ENCODE results near the gene LONP1. TPM values are rescaled to one million over a fixed set of nuclear protein-coding genes. Genes with fewer than 3 reads are reported as not detected.

Gene LONP1
- total RNA-seq, 4 donors from 2014 or later, result 39.9 to 134 (median 44.1) TPM

GRCh38 chr19:5678071-5678718, 41.8 kb downstream of the LONP1 start:
- H3K4me3 ChIP-seq, result no peak overlapping the region
- no peaks in the 10 kb centered on the region for H3K9me3 ChIP-seq
- DNase-seq, result no peak
- H3K4me1 ChIP-seq, result peaks cover 0 to 3% of the 10 kb centered on the region in 2 donors
- H3K27ac ChIP-seq, result no peak overlapping the region
- H3K27me3 ChIP-seq, result no peaks in the 10 kb centered on the region
- H3K36me3 ChIP-seq, result no peaks in the 10 kb centered on the region
- intact Hi-C loops (cut with DNase I; ENCODE audit: low total_unique reads), result loop anchor here (10.0 kb wide), 1 partner anchor 53 kb away; the partner anchor contains the start of genes SAFB and SAFB2
- TF ChIP-seq POLR2A (IDR thresholded peaks at IDR 0.05), result no peak
- TF ChIP-seq, protein P1, sequence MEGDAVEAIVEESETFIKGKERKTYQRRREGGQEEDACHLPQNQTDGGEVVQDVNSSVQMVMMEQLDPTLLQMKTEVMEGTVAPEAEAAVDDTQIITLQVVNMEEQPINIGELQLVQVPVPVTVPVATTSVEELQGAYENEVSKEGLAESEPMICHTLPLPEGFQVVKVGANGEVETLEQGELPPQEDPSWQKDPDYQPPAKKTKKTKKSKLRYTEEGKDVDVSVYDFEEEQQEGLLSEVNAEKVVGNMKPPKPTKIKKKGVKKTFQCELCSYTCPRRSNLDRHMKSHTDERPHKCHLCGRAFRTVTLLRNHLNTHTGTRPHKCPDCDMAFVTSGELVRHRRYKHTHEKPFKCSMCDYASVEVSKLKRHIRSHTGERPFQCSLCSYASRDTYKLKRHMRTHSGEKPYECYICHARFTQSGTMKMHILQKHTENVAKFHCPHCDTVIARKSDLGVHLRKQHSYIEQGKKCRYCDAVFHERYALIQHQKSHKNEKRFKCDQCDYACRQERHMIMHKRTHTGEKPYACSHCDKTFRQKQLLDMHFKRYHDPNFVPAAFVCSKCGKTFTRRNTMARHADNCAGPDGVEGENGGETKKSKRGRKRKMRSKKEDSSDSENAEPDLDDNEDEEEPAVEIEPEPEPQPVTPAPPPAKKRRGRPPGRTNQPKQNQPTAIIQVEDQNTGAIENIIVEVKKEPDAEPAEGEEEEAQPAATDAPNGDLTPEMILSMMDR (IDR thresholded peaks at IDR 0.05), result no peak

DNA sequence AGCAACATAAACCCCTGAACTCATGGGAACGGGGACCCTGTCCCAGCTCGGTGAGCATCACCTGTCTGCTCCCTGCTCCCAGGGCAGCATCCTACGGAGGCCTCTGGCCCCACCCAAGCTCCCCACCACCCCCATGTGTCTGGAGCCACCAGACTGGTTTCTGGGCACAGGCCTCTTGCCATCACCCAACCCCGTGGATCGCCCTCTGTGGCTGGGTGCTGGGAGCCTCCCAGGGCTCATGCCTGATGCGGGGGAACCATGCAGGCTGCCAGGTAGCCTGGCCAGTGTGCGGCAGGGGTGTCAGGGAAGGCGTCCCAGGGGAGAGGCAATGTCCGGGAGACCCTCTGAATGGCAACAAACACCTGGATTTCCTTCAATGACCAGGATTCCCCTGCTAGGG, 42.4 kb downstream of the LONP1 start:
- Histone ChIP-seq H3K27ac (no peak overlapping the region), H3K4me1 (peaks cover 0 to 3% of the 10 kb centered on the region in 2 donors), H3K36me3 (no peaks in the 10 kb centered on the region), H3K27me3 (no peaks in the 10 kb centered on the region), H3K4me3 (no peak overlapping the region), H3K9me3 (no peaks in the 10 kb centered on the region)
- DNase-seq, result no peak
- intact Hi-C loops (cut with DNase I; ENCODE audit: low total_unique reads), result loop anchor here (10.0 kb wide), 1 partner anchor 53 kb away; the partner anchor contains the start of genes SAFB and SAFB2
- TF ChIP-seq, protein P1 (IDR thresholded peaks at IDR 0.05), result no peak
- TF ChIP-seq POLR2A (IDR thresholded peaks at IDR 0.05), result no peak

- Histone ChIP-seq H3K36me3 (no peaks in the 10 kb centered on the region), H3K4me3 (no peak overlapping the region), H3K27ac (no peak overlapping the region), H3K27me3 (no peaks in the 10 kb centered on the region), H3K4me1 (peaks cover 0 to 3% of the 10 kb centered on the region in 2 donors), H3K9me3 (no peaks in the 10 kb centered on the region)
- intact Hi-C loops (cut with DNase I; ENCODE audit: low total_unique reads), result loop anchor here (10.0 kb wide), 1 partner anchor 52 kb away; the partner anchor contains the start of genes SAFB and SAFB2
- DNase-seq, result no peak
- TF ChIP-seq, protein P1 (IDR thresholded peaks at IDR 0.05), result no peak
- no peak for TF ChIP-seq POLR2A (IDR thresholded peaks at IDR 0.05)
Observed at GRCh38 chr19:5677136-5677535, 42.8 kb downstream of the LONP1 start.

DNA sequence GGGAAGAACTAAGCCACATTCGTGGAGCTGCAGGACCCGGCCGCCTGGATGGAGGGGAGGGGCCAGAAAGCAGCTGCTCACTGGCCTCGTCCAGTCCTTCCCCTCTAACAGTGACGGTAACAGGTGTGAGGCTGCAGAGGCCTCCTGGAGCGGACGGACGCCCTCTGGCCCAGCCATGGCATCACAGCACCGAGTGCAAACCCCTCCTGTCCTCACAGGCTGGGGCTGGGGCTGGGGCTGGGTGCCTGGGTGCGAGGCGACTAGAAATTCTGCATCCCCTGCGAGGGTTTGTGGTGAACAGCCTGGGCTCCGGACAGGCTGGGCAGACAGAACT, 43.2 kb downstream of the LONP1 start:
- TF ChIP-seq, protein P1 (IDR thresholded peaks at IDR 0.05), result no peak
- no peak for TF ChIP-seq POLR2A (IDR thresholded peaks at IDR 0.05)
- H3K4me3 ChIP-seq, result no peak overlapping the region
- H3K9me3 ChIP-seq, result no peaks in the 10 kb centered on the region
- H3K27ac ChIP-seq, result no peak overlapping the region
- no peaks in the 10 kb centered on the region for H3K36me3 ChIP-seq
- H3K4me1 ChIP-seq, result peaks cover 0 to 3% of the 10 kb centered on the region in 2 donors
- no peak for DNase-seq
- H3K27me3 ChIP-seq, result no peaks in the 10 kb centered on the region
- intact Hi-C loops (cut with DNase I; ENCODE audit: low total_unique reads), result loop anchor here (10.0 kb wide), 1 partner anchor 52 kb away; the partner anchor contains the start of genes SAFB and SAFB2

GRCh38 chr19:5676105-5676771, 43.7 kb downstream of the LONP1 start:
- no peak overlapping the region for H3K4me3 ChIP-seq
- H3K27ac ChIP-seq, result no peak overlapping the region
- H3K36me3 ChIP-seq, result no peaks in the 10 kb centered on the region
- DNase-seq, result no peak
- intact Hi-C loops (cut with DNase I; ENCODE audit: low total_unique reads), result loop anchor here (10.0 kb wide), 1 partner anchor 51 kb away; the partner anchor contains the start of genes SAFB and SAFB2
- TF ChIP-seq, protein P1 (IDR thresholded peaks at IDR 0.05), result no peak
- no peak for TF ChIP-seq POLR2A (IDR thresholded peaks at IDR 0.05)
- H3K4me1 ChIP-seq, result peaks cover 0 to 3% of the 10 kb centered on the region in 2 donors
- no peaks in the 10 kb centered on the region for H3K27me3 ChIP-seq
- H3K9me3 ChIP-seq, result no peaks in the 10 kb centered on the region

Data from uterus (tissue), 4 donors.